Ectodermal cell (in vitro differentiated cells): Measurements from ENCODE around the gene CCDC85A.

Experiments used
- H3K27ac ChIP-seq: 2 replicates; pipeline ENCODE4 v1.7.0; 2013; ENCODE audit warnings: mild to moderate bottlenecking, low read depth, low read length; ENCODE audit not compliant: insufficient read depth, poor library complexity, severe bottlenecking
- H3K27me3 ChIP-seq: 2 replicates; pipeline ENCODE4 v1.7.0; 2013; ENCODE audit warnings: mild to moderate bottlenecking, low read length; ENCODE audit not compliant: insufficient read depth, control insufficient read depth, poor library complexity, severe bottlenecking
- H3K36me3 ChIP-seq: one replicate; pipeline ENCODE4 v1.7.0; 2013; ENCODE audit warnings: low read length; ENCODE audit not compliant: control insufficient read depth, insufficient read depth
- H3K4me1 ChIP-seq: one replicate; pipeline ENCODE4 v1.7.0; 2013; ENCODE audit warnings: low read length; ENCODE audit not compliant: control insufficient read depth, insufficient read depth
- H3K4me3 ChIP-seq: 2 replicates; pipeline ENCODE4 v1.7.0; 2013; ENCODE audit warnings: low read depth, low read length, control low read depth; ENCODE audit not compliant: insufficient read depth
- H3K9me3 ChIP-seq: 2 replicates; pipeline ENCODE4 v1.7.0; 2013; ENCODE audit warnings: mild to moderate bottlenecking, low read length, moderate library complexity; ENCODE audit not compliant: control insufficient read depth
- WGBS, 2 experiments: methylation state at CpG; one replicate each; pipeline ENCODE4 v1.1.7; 2013; ENCODE audit warnings: missing lambda C conversion rate in 2 of 2; 5-methylcytosine and 5-hydroxymethylcytosine counted together

The CCDC85A gene

GRCh38 chr2:56376699-56377665 is 193.2 kb downstream of the CCDC85A start:
- Histone ChIP-seq H3K27ac (no peak overlapping the region), H3K4me1 (no peaks in the 10 kb centered on the region), H3K4me3 (no peak overlapping the region), H3K9me3 (no peaks in the 10 kb centered on the region), H3K27me3 (no peaks in the 10 kb centered on the region), H3K36me3 (no peaks in the 10 kb centered on the region)
- WGBS, 2 experiments: 94 to 95% methylated on average over 2 of the region's 2 CpGs

- WGBS, 2 experiments: 91 to 93% methylated on average over 2 of the region's 2 CpGs
- no peak overlapping the region for H3K4me3 ChIP-seq
- H3K36me3 ChIP-seq: no peaks in the 10 kb centered on the region
- no peaks in the 10 kb centered on the region for H3K27me3 ChIP-seq
- H3K9me3 ChIP-seq: no peaks in the 10 kb centered on the region
- no peaks in the 10 kb centered on the region for H3K4me1 ChIP-seq
- H3K27ac ChIP-seq: no peak overlapping the region
Observed at GRCh38 chr2:56379066-56379465, 195.3 kb downstream of the CCDC85A start.

GRCh38 chr2:56380861-56381260 is 197.1 kb downstream of the CCDC85A start:
- H3K36me3 ChIP-seq: no peaks in the 10 kb centered on the region
- no peak overlapping the region for H3K27ac ChIP-seq
- 96 to 100% methylated on average over 2 of the region's 2 CpGs for WGBS, 2 experiments

GRCh38 chr2:56382466-56382865 is 198.7 kb downstream of the CCDC85A start:
- Histone ChIP-seq H3K4me3 (no peak overlapping the region), H3K27me3 (no peaks in the 10 kb centered on the region)
- WGBS, 2 experiments: 17% methylated on average over 1 of the region's 1 CpG; no CpG with 5 or more reads in 1 of the 2 experiments

More at GRCh38 chr2:56380861-56381260, 197.1 kb downstream of the CCDC85A start:
- Histone ChIP-seq H3K4me3 (no peak overlapping the region), H3K4me1 (no peaks in the 10 kb centered on the region), H3K27me3 (no peaks in the 10 kb centered on the region), H3K9me3 (no peaks in the 10 kb centered on the region)

GRCh38 chr2:56386657-56387056 is 202.9 kb downstream of the CCDC85A start:
- Histone ChIP-seq H3K36me3 (no peaks in the 10 kb centered on the region), H3K4me3 (no peak overlapping the region), H3K9me3 (no peaks in the 10 kb centered on the region), H3K27me3 (no peaks in the 10 kb centered on the region), H3K27ac (no peak overlapping the region), H3K4me1 (no peaks in the 10 kb centered on the region)
- 91 to 100% methylated on average over 1 of the region's 1 CpG for WGBS, 2 experiments

More at GRCh38 chr2:56382466-56382865, 198.7 kb downstream of the CCDC85A start:
- Histone ChIP-seq H3K36me3 (no peaks in the 10 kb centered on the region), H3K27ac (no peak overlapping the region), H3K9me3 (no peaks in the 10 kb centered on the region), H3K4me1 (no peaks in the 10 kb centered on the region)

GRCh38 chr2:56390644-56391043 is 206.9 kb downstream of the CCDC85A start:
- Histone ChIP-seq H3K27me3 (no peaks in the 10 kb centered on the region), H3K4me3 (no peak overlapping the region), H3K36me3 (no peaks in the 10 kb centered on the region), H3K4me1 (no peaks in the 10 kb centered on the region), H3K27ac (no peak overlapping the region), H3K9me3 (no peaks in the 10 kb centered on the region)
- 90 to 100% methylated on average over 2 of the region's 2 CpGs for WGBS, 2 experiments

- Histone ChIP-seq H3K4me3 (no peak overlapping the region), H3K36me3 (no peaks in the 10 kb centered on the region), H3K27me3 (no peaks in the 10 kb centered on the region), H3K9me3 (no peaks in the 10 kb centered on the region), H3K4me1 (no peaks in the 10 kb centered on the region), H3K27ac (no peak overlapping the region)
- WGBS, 2 experiments: no CpG with 5 or more reads among the region's 1 CpG
Observed at GRCh38 chr2:56410140-56410539, 226.3 kb downstream of the CCDC85A start.

GRCh38 chr2:56416500-56417176 is 232.8 kb downstream of the CCDC85A start:
- Histone ChIP-seq H3K27me3 (no peaks in the 10 kb centered on the region), H3K9me3 (no peaks in the 10 kb centered on the region), H3K36me3 (no peaks in the 10 kb centered on the region), H3K4me3 (no peak overlapping the region), H3K4me1 (no peaks in the 10 kb centered on the region), H3K27ac (no peak overlapping the region)
- WGBS, 2 experiments: 100% methylated on average over 1 of the region's 1 CpG; no CpG with 5 or more reads in 1 of the 2 experiments
